Measurements from ENCODE around the gene TEDC1. TPM values are rescaled to one million over a fixed set of nuclear protein-coding genes. Genes with fewer than 3 reads are reported as not detected.

The TEDC1 gene
- total RNA-seq, 4 donors from 2014 or later = 2.8 to 16.9 (median 5.4) TPM

DNA sequence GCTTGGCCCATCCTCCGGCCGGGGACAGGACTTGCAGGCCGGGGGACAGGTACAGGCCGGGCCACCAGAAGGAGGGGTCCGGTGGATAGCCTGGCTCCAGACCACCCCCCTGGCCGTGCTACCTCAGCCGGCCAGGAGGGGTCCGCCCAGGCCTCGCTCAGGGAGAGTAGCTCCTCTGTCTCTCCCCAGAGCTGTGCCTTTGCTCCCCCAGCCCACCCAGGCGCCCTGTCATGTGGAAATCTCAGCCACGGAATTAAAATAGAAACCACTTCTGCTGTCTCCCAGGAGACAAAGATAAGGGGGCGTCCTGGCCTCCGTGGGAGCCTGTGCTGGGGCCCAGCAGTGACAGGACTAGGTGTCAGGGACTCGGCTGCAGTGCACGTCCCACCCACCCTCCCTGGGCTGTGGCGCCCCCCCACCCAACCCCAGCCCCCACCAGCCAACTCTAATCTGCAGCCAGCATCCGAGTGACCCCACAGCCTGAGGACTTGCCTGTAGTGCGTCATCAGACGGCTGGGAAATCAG lies 19.7 kb upstream of the TEDC1 start:
- intact Hi-C loops (cut with DNase I; ENCODE audit: low total_unique reads) = no loop called here
- TF ChIP-seq, protein P1, sequence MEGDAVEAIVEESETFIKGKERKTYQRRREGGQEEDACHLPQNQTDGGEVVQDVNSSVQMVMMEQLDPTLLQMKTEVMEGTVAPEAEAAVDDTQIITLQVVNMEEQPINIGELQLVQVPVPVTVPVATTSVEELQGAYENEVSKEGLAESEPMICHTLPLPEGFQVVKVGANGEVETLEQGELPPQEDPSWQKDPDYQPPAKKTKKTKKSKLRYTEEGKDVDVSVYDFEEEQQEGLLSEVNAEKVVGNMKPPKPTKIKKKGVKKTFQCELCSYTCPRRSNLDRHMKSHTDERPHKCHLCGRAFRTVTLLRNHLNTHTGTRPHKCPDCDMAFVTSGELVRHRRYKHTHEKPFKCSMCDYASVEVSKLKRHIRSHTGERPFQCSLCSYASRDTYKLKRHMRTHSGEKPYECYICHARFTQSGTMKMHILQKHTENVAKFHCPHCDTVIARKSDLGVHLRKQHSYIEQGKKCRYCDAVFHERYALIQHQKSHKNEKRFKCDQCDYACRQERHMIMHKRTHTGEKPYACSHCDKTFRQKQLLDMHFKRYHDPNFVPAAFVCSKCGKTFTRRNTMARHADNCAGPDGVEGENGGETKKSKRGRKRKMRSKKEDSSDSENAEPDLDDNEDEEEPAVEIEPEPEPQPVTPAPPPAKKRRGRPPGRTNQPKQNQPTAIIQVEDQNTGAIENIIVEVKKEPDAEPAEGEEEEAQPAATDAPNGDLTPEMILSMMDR (IDR thresholded peaks at IDR 0.05) = no peak
- no peak for TF ChIP-seq POLR2A (IDR thresholded peaks at IDR 0.05)
- 73 to 78% methylated on average over 12 to 14 of the region's 19 CpGs for WGBS, 2 donors
- H3K4me3 ChIP-seq (ENCODE audit: low read depth, poor library complexity, severe bottlenecking) = no peak overlapping the region
- DNase-seq (ENCODE audit: low spot score in 2 of 2) = no peak

DNA sequence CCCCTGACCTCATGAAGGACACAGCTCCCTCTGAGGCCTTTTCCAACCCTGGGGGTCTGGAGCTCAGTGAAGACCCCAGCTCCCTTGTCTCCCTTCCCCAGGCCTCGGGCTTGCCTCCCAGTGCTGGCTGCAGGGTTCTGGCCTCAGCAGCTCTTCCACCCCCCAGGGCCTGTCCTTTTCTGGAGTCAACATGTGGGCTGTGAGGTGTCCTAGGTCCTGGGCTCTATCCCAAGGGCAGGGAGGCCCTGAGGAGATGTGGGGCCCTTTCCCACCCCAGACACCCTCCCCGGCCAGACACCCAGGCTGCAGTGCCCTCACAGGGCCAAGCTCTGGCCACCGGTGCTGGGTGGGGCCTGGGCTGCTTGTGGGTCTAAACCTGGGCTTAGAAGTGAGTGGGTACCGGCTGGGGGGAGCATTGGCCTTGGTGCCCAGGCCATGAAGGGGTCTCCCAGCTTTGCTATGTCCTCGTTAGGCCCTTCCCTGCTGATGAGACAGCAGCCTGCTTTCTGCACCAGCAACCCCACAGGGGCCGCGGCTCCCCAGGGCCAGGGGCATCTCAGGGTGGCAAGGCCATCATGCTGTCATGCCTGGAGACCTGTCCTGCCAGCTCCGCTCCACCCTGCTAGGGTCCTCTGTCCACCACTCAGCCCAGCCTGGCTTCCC lies 19.1 kb upstream of the TEDC1 start:
- no peak for TF ChIP-seq POLR2A (IDR thresholded peaks at IDR 0.05)
- TF ChIP-seq, protein P1 (IDR thresholded peaks at IDR 0.05) = no peak
- intact Hi-C loops (cut with DNase I; ENCODE audit: low total_unique reads) = no loop called here
- H3K4me3 ChIP-seq (ENCODE audit: low read depth, poor library complexity, severe bottlenecking) = no peak overlapping the region
- WGBS, 2 donors = 81 to 89% methylated on average over 7 to 8 of the region's 8 CpGs
- DNase-seq (ENCODE audit: low spot score in 2 of 2) = no peak

DNA sequence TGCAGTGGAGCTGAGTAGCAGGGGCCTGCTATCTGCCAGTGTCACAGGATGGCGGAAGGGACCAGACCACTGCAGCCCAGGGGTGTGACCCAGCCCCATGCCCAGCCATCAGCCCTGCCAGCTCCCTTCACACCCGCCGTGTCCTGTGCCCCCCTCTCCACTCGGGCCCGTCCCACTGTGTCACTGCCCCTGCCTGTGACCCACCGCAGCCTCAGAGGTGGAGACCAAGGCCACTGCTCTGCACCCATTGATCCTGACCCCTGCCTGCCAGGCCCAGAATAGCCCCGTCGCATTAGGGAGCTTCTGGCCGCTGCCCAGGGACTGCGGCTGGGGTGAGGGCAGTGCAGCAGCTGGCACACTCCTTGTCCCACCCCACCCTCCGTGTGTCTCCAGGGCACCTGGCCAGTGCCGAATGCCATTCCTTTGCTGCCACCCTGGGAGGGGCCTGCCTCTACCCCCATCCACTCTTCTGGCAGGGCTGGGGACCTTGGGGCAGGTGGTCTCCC lies 18.5 kb upstream of the TEDC1 start:
- DNase-seq (ENCODE audit: low spot score in 2 of 2) = no peak
- H3K4me3 ChIP-seq (ENCODE audit: low read depth, poor library complexity, severe bottlenecking) = no peak overlapping the region
- TF ChIP-seq, protein P1 (IDR thresholded peaks at IDR 0.05) = no peak
- TF ChIP-seq POLR2A (IDR thresholded peaks at IDR 0.05) = no peak
- intact Hi-C loops (cut with DNase I; ENCODE audit: low total_unique reads) = no loop called here
- 39 to 52% methylated on average over 11 to 12 of the region's 12 CpGs for WGBS, 2 donors

DNA sequence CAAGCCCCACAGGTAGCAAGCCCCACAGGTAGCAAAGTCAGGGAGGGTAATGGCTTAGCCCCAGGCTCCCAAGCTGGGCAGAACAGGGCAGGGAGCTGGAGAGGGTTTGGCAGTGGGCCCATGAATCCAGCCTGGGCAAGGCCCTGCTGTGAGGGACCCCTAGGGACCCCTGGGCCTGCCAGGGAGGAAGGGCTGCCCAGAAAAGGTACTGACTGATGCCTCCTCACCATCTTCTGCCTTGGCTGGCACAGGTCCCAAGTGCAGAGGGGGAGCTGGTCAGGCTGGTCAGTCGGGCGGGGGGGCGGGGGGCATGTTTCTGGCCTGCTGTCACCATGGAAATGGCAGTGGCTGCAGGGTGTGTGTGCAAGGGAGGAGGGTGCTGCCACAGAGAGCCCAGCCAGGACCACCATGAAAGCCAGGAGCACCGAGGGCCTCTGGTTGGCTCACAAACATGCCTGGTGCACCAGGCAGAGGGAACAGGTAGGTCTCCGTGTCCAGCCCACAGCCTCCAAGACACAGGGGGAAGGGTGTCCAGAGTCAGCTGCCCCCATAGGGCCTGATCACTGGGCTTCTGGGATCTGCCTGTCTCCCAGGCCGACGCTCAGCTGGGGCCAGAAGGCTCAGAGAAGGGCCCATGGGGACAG lies 17.9 kb upstream of the TEDC1 start:
- intact Hi-C loops (cut with DNase I; ENCODE audit: low total_unique reads) = no loop called here
- H3K4me3 ChIP-seq (ENCODE audit: low read depth, poor library complexity, severe bottlenecking) = no peak overlapping the region
- TF ChIP-seq, protein P1 (IDR thresholded peaks at IDR 0.05) = no peak
- no peak for TF ChIP-seq POLR2A (IDR thresholded peaks at IDR 0.05)
- no peak for DNase-seq (ENCODE audit: low spot score in 2 of 2)
- 6 to 8% methylated on average over 3 to 4 of the region's 7 CpGs for WGBS, 2 donors

DNA sequence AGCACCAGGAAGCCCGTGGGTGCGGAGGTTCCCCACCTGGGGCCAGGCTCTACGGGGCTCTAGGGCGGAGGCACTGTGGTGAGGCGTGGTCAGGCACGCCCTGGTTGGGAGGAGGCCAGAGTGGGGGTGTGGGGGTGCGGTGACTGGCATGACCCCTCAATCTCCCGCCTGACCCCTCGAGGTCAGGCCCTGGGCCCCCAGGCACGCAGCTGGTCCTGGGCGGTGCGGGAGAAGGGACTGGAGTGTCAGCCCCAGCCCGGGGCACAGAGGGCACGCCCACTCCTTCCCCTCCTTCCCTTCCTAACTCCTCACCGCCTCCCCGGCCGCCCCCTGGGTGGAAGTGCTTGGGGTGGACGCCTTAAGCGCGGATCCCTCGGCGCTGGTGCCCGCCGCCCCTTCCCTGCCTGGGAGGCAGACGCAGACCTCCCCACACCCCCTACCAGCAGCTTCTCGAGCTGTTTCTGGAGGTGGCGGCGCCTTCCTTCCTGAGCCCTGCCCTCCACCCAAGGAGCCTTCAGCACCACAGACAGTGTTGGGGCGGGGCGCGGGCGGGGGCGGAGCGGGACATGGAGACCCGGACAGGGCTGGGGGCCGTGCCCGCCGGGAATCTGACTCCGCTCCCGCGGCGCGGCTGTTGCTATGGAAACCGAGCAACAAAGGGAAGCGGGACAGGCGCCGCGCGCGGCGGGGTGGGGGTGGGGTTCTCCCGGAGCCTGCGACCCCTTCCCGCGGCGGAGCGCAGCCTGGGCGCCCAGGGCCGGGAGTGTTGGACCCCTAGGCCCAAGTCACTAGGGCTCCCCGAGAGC lies 17.2 kb upstream of the TEDC1 start:
- DNase-seq (ENCODE audit: low spot score in 2 of 2) = peak; percentile 83 to 96
- intact Hi-C loops (cut with DNase I; ENCODE audit: low total_unique reads) = no loop called here
- TF ChIP-seq, protein P1 (IDR thresholded peaks at IDR 0.05) = no peak
- TF ChIP-seq POLR2A (IDR thresholded peaks at IDR 0.05) = no peak
- peak overlapping the region; percentile 32 for H3K4me3 ChIP-seq (ENCODE audit: low read depth, poor library complexity, severe bottlenecking)
- WGBS, 2 donors = 1% methylated on average over 17 to 57 of the region's 60 CpGs

All from lower leg skin (tissue), 4 donors.